H1 (cell line): Measurements from ENCODE around the gene CRAT. TPM values are rescaled to one million over a fixed set of nuclear protein-coding genes. Genes with fewer than 3 reads are reported as not detected.

ENCODE experiments used
- CHD2 ChIP-seq: IDR thresholded peaks from 2 replicates; pipeline ENCODE4 v1.6.1; 2012; ENCODE audit warnings: low read length, improper control_type of control experiment
- CREB1 ChIP-seq: IDR thresholded peaks from 2 replicates; pipeline ENCODE4 v1.6.1; 2012; ENCODE audit warnings: inconsistent platforms
- EGR1 ChIP-seq: IDR thresholded peaks from 2 replicates; pipeline ENCODE4 v1.6.1; 2011; ENCODE audit warnings: low read depth, low read length, borderline replicate concordance
- GTF2F1 ChIP-seq: IDR thresholded peaks from 2 replicates; pipeline ENCODE4 v1.6.1; 2012; ENCODE audit warnings: low read depth, low read length, improper control_type of control experiment, borderline replicate concordance
- SIN3A ChIP-seq, 2 experiments: IDR thresholded peaks in 1 of 2; conservative IDR thresholded peaks in 1 of 2; 2 replicates each; pipeline ENCODE4 v1.6.1; 2011 to 2012; ENCODE audit warnings: low read length in 2 of 2, improper control_type of control experiment in 1 of 2, low read depth in 1 of 2, mild to moderate bottlenecking in 1 of 2
- SP2 ChIP-seq: IDR thresholded peaks from 2 replicates; pipeline ENCODE4 v1.6.1; 2012; ENCODE audit warnings: mild to moderate bottlenecking, low read length, inconsistent platforms
- TAF1 ChIP-seq: IDR thresholded peaks from 2 replicates; pipeline ENCODE4 v1.6.1; 2011; ENCODE audit warnings: mild to moderate bottlenecking, low read depth, low read length
- TAF7 ChIP-seq: optimal IDR thresholded peaks from 2 replicates; pipeline ENCODE3; 2011; ENCODE audit warnings: low read depth, mild to moderate bottlenecking, inconsistent platforms, low read length, moderate library complexity, borderline replicate concordance
- ZNF274 ChIP-seq: IDR thresholded peaks from 2 replicates; pipeline ENCODE4 v1.7.0; 2012; ENCODE audit warnings: low read length, borderline replicate concordance; ENCODE audit errors: extremely low read depth
- polyA plus RNA-seq, 7 experiments: library from polyadenylated mRNA; depleted of rRNA in 3 of 7; stranded (reverse) in 5 of 7; unstranded in 2 of 7; fragments of >200 nt in 5 of 7; fragments of 200-250 nt in 2 of 7; gene quantifications; 1 replicate in 5 of 7; 2 replicates in 1 of 7; 4 replicates in 1 of 7; pipeline versions ENCODE4 v1.2.1 to v1.2.3, GENCODE V29; 2011 to 2013; ENCODE audit warnings: missing spikeins in 2 of 7, mixed read lengths in 2 of 7
- total RNA-seq: library from RNA; stranded (reverse); fragmentation: NEBNext Ultra II Directional; extraction: Animal tissue kit (Norgen Biotek cat#: 25700); gene quantifications from 2 replicates; pipeline ENCODE4 v1.2.1, GENCODE V29; 2021

The CRAT gene
- total and polyA plus RNA-seq, 2 of the 8 experiments (the other 6 are each of a cell fraction or from before 2014, with no cell fraction given), result 8.2 to 17.3 TPM

- TF ChIP-seq GTF2F1 (no peak), TAF1 (peak; percentile 71; the same call in 1 of the 2 replicates), ZNF274 (no peak), TAF7 (peak; percentile 24), CREB1 (peak; percentile 52; the same call in 1 of the 2 replicates), SIN3A (conservative IDR thresholded peaks at IDR 0.05 in 1 of 2, IDR thresholded peaks at IDR 0.05 in 1 of 2; ENCODE audit: low read depth in 1 of 2, low read length in 2 of 2) (peak; percentile 83 to 93; a peak in 3 of 4 replicates), CHD2 (peak; percentile 67; the same call in 1 of the 2 replicates), SP2 (no peak), EGR1 (peak; percentile 48; the same call in 1 of the 2 replicates)
Observed at GRCh38 chr9:129139993-129140396, 29.4 kb upstream of the CRAT start (continued).
